HG02678 (cell line): ENCODE data around the gene PHC2.

Source experiments
- ATAC-seq: cut with Tn5 transposase; IDR thresholded peaks from one replicate; pipeline ENCODE4 v1.9.1; 2021; ENCODE audit warnings: mild to moderate bottlenecking, moderate library complexity; ENCODE audit not compliant: unreplicated experiment

PHC2 gene

GRCh38 chr1:33391343-33392078 is 39.4 kb downstream of the PHC2 start:
- no peak for ATAC-seq

GRCh38 chr1:33390542-33390941 is 40.4 kb downstream of the PHC2 start:
- no peak for ATAC-seq

GRCh38 chr1:33388805-33389771 is 41.8 kb downstream of the PHC2 start:
- ATAC-seq: no peak

GRCh38 chr1:33387625-33388024 is 43.3 kb downstream of the PHC2 start:
- no peak for ATAC-seq

DNA sequence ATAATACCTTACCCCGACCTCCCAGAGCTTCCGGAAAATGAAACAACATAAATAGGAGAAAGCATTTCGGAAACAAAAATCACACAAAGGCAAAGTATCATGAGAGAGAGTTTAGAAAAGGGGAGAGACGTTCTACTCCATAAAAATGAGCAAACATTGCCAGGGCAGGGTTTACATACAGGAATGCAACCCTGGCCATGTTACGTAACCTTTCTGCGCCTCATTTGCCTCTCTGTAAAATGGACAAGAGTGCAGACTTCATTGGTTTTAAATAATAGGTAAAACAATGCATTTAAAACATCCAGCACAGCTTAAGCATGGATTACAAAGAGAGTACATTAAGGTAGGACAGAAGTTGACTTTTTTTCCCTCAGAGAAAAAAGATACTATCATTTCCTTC is 45.6 kb downstream of the PHC2 start:
- no peak for ATAC-seq

- ATAC-seq: no peak
Measured at GRCh38 chr1:33384040-33384812, 46.7 kb downstream of the PHC2 start.

DNA sequence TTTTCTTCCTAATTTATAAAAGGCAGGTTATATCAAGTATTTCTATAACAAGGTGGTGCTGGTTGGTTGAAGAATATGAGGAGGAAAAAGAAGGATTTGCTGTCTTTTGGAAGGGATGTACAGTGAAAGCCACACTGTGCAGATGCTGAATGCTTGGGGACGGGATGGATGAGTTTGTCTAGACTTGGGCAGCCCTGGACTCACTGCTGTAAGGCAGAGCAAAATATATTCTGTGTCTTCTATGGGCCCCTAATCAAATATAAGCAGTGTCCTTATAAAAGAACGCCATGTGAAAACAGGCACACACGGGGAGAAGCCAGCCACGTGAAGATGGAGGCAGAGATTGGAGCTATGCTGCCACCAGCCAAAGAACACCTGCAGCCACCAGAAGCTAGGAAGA is 47.4 kb downstream of the PHC2 start:
- ATAC-seq: no peak

- ATAC-seq: no peak
Measured at GRCh38 chr1:33382661-33383415, 48.1 kb downstream of the PHC2 start.

GRCh38 chr1:33381977-33382376 is 48.9 kb downstream of the PHC2 start:
- no peak for ATAC-seq

DNA sequence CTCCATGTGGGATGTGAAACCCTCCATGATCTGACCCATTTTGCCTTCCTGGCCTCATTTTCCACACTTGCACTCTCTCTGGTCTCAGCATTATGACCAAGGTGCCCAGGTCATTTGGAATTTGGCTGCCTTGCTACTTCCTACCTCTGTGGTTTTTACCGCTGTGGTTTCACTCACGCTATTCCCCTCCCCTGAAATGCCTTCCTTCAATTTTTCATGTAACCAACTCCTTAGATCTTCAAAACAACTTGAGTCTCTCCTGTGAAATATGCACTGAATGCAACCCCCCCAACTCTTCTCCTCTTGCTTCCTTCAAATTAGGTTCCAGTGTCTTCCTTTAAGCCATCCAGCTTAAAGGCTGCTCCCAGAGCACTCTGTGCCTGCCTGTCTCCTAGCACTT is 50.1 kb downstream of the PHC2 start:
- ATAC-seq: no peak

DNA sequence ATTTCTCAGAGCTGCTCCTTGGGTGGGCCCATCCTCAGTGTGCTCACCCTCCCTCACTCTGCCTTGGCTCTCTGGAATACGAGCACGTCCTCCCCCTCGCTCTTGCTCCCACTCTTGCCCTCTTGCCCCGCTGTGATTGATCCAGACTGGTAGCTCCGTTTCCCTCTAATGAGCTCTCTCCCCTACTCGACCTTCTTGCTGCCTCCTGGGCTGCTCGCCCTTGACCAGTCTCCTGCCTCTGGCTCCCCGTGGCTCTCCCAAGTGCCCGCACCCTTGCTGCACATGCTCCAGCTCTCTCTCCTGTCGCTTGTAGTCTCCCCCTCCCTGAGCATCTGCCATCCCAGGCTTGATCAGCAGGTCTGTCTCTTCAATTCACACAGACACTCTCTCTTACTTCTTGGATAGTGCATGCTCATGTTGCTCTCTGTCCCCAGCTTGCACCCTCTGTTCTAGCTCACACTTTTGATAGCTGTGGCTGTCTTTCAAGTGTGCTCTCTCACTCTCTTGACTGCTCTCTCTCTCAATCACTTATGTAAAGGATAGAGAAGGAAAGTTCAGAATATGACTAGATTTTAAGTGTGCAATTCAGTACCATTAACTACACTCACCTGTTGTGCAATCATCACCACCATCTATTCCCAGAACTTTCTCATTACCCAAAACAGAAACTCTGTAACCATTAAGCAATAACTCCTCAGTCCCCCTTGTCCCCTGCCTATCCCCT is 51.1 kb downstream of the PHC2 start:
- ATAC-seq: no peak

DNA sequence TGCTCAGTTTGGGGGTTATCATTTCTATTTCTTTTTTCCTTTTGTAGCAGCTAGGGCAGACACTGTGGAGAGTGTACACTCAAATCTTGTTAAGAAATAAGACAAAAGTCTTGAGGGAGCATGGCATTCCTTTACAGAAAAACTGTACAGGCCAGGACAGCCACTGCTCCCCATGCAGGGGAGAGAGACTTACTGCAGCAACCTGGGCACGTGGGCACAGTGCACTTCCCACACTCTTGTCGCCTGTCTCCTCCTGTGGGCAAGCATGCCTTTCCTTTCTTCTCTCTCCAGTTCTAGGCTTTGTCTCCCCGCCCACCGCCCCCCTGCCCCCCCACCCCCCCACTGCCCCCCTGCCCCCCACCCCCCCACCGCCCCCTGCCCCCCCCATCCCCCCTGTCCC is 51.9 kb downstream of the PHC2 start:
- no peak for ATAC-seq

GRCh38 chr1:33378524-33378923 is 52.4 kb downstream of the PHC2 start:
- no peak for ATAC-seq

- no peak for ATAC-seq
Measured at GRCh38 chr1:33377756-33378155, 53.1 kb downstream of the PHC2 start.

- no peak for ATAC-seq
Measured at GRCh38 chr1:33377013-33377412, 53.9 kb downstream of the PHC2 start.

DNA sequence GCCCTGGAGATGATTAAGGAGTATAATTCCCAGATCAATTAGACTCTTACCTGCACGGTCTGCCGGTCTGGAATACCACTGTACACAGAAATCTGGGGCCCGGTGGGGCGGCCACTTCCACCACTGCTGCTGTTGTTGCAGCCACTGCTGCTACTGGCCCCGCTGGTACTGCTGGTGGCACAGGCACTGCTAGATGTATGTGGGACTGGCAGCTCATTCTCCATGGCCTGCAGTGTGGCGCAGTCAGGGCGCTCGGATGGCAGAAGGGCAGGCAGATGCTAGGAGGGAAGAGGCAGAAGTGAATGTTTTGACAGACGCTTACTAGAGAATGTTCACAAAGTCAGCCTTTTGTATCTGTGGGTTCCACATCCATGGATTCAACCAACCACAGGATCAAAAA is 55.6 kb downstream of the PHC2 start:
- ATAC-seq: no peak

GRCh38 chr1:33374336-33375105 is 56.4 kb downstream of the PHC2 start:
- ATAC-seq: no peak

DNA sequence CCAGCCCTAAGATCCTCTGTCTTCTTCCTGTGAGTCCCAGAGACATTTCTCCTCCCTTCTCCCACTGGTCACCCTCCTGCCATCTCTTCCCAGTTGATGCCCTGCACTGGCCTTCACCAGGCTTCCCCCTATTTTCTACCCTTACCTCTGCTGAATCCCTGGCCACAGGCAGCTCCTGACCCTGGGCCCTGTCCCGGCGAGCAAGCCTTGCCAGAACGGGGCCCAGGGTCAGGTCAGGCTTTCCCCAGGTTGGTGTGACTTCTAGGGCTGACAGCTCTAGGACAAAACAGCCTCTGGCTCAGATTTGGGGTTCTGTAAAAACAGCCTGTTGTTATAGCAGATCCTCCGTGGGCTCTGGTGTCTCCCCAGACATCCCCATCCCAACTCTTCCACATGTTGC is 57.3 kb downstream of the PHC2 start:
- ATAC-seq: no peak

- ATAC-seq: no peak
Measured at GRCh38 chr1:33372677-33373076, 58.2 kb downstream of the PHC2 start.
